HEK293T (cell line): ENCODE measurements around the gene SARM1.

Experiments used
- CTCF ChIA-PET: fragments of 350-600 bp; formaldehyde crosslinking; extraction: SDS; loops from one replicate; lab custom pipeline; 2021; ENCODE audit warnings: antibody characterized with exemption, inconsistent platforms; lab: Yijun Ruan, JAX
- POLR2A ChIA-PET: fragments of 350-600 bp; formaldehyde crosslinking; extraction: SDS; loops from one replicate; lab custom pipeline; 2020; ENCODE audit warnings: antibody characterized with exemption, inconsistent platforms; lab: Yijun Ruan, JAX
- DNase-seq: peaks from one replicate; pipeline ENCODE4 v3.0.0; 2012; ENCODE audit warnings: mixed read lengths; ENCODE audit errors: extremely low spot score
- ARNT ChIP-seq: fragments of 450-650 bp; IDR thresholded peaks from 2 replicates; pipeline ENCODE4 v1.6.1; 2017; ENCODE audit warnings: mild to moderate bottlenecking
- BHLHE40 ChIP-seq: fragments of 450-650 bp; IDR thresholded peaks from 2 replicates; pipeline ENCODE4 v1.6.1; 2016; ENCODE audit warnings: mild to moderate bottlenecking, moderate library complexity, borderline replicate concordance
- CTBP1 ChIP-seq: fragments of 450-650 bp; IDR thresholded peaks from 2 replicates; pipeline ENCODE4 v1.6.1; 2016; ENCODE audit warnings: borderline replicate concordance
- ELF4 ChIP-seq: fragments of 450-650 bp; IDR thresholded peaks from 2 replicates; pipeline ENCODE4 v1.6.1; 2017; ENCODE audit warnings: antibody characterized with exemption
- FOXA1 ChIP-seq: fragments of 450-650 bp; IDR thresholded peaks from 2 replicates; pipeline ENCODE4 v1.6.1; 2016; ENCODE audit warnings: mild to moderate bottlenecking
- FOXK2 ChIP-seq: fragments of 450-650 bp; IDR thresholded peaks from 2 replicates; pipeline ENCODE4 v1.6.1; 2016; ENCODE audit warnings: mild to moderate bottlenecking
- FOXM1 ChIP-seq: fragments of 450-650 bp; IDR thresholded peaks from 2 replicates; pipeline ENCODE4 v1.6.1; 2017; ENCODE audit warnings: mild to moderate bottlenecking, borderline replicate concordance
- HDGF ChIP-seq: fragments of 450-650 bp; IDR thresholded peaks from 2 replicates; pipeline ENCODE4 v1.6.1; 2017; ENCODE audit warnings: antibody characterized with exemption, borderline replicate concordance
- L3MBTL2 ChIP-seq: fragments of 450-650 bp; conservative IDR thresholded peaks from 2 replicates; pipeline ENCODE4 v1.6.1; 2016; ENCODE audit warnings: mild to moderate bottlenecking
- LEF1 ChIP-seq: fragments of 450-650 bp; IDR thresholded peaks from 2 replicates; pipeline ENCODE4 v1.6.1; 2017; ENCODE audit warnings: mild to moderate bottlenecking, borderline replicate concordance
- NFRKB ChIP-seq: fragments of 450-650 bp; IDR thresholded peaks from 2 replicates; pipeline ENCODE4 v1.6.1; 2016; ENCODE audit warnings: mild to moderate bottlenecking, moderate library complexity
- PKNOX1 ChIP-seq: fragments of 450-650 bp; IDR thresholded peaks from 2 replicates; pipeline ENCODE4 v1.6.1; 2016
- SP1 ChIP-seq: fragments of 450-650 bp; IDR thresholded peaks from 2 replicates; pipeline ENCODE4 v1.6.1; 2017
- SUZ12 ChIP-seq: fragments of 450-650 bp; IDR thresholded peaks from 2 replicates; pipeline ENCODE4 v1.6.1; 2016; ENCODE audit warnings: mild to moderate bottlenecking
- TARDBP ChIP-seq: fragments of 450-650 bp; IDR thresholded peaks from 2 replicates; pipeline ENCODE4 v1.6.1; 2016
- ZNF384 ChIP-seq: fragments of 450-650 bp; IDR thresholded peaks from 2 replicates; pipeline ENCODE4 v1.6.1; 2016

Gene SARM1

GRCh38 chr17:28392491-28392890, 21.0 kb downstream of the SARM1 start:
- ChIA-PET CTCF (no interaction called here), POLR2A (no interaction called here)
- no peak for DNase-seq
- TF ChIP-seq SP1 (no peak), L3MBTL2 (no peak), LEF1 (no peak), CTBP1 (no peak), FOXK2 (no peak), ELF4 (no peak), NFRKB (no peak), SUZ12 (no peak), BHLHE40 (no peak), PKNOX1 (no peak), FOXM1 (no peak)

- CTCF ChIA-PET: no interaction called here
- POLR2A ChIA-PET: interaction anchor here (1.2 to 3.9 kb wide), 3 partner anchors 11 to 77 kb away, joined by 3 to 22 read pairs (median 4); partner anchors contain the start of genes IFT20, SLC46A1 and TNFAIP1
- TF ChIP-seq BHLHE40: no peak
- no peak for TF ChIP-seq ZNF384
- DNase-seq: no peak
These were observed 23.0 kb downstream of the SARM1 start for GRCh38 chr17:28394337-28395116.

GRCh38 chr17:28395426-28395825, 23.9 kb downstream of the SARM1 start:
- no peak for DNase-seq
- POLR2A ChIA-PET: interaction anchor here (3.9 kb wide), 1 partner anchor 10 kb away, joined by 22 read pairs; the partner anchor contains the start of gene SLC46A1
- CTCF ChIA-PET: no interaction called here

GRCh38 chr17:28395968-28396367, 24.5 kb downstream of the SARM1 start:
- TF ChIP-seq ZNF384: no peak
- CTCF ChIA-PET: no interaction called here
- POLR2A ChIA-PET: interaction anchor here (0.7 to 3.9 kb wide), 3 partner anchors 10 to 61 kb away, joined by 3 to 22 read pairs (median 3); partner anchors contain the start of genes IFT20, SLC46A1 and TNFAIP1

More at GRCh38 chr17:28395426-28395825, 23.9 kb downstream of the SARM1 start:
- TF ChIP-seq HDGF (no peak), FOXK2 (no peak)

GRCh38 chr17:28396635-28397239, 25.2 kb downstream of the SARM1 start:
- TF ChIP-seq NFRKB (no peak), L3MBTL2 (no peak), CTBP1 (no peak)
- CTCF ChIA-PET: no interaction called here
- no peak for DNase-seq
- POLR2A ChIA-PET: interaction anchor here (1.1 to 3.9 kb wide), 4 partner anchors 9 to 62 kb away, joined by 3 to 22 read pairs (median 4); partner anchors contain the start of genes IFT20, SLC46A1 and TNFAIP1

More at GRCh38 chr17:28395968-28396367, 24.5 kb downstream of the SARM1 start:
- DNase-seq: no peak

- ChIA-PET CTCF (no interaction called here), POLR2A (interaction anchor here (1.1 to 3.9 kb wide), 4 partner anchors 8 to 62 kb away, joined by 3 to 22 read pairs (median 4); partner anchors contain the start of genes IFT20, SLC46A1 and TNFAIP1)
- no peak for DNase-seq
- TF ChIP-seq TARDBP (no peak), CTBP1 (no peak), FOXK2 (no peak), SUZ12 (no peak), SP1 (no peak), ELF4 (no peak), FOXA1 (no peak), LEF1 (no peak), NFRKB (no peak), ARNT (no peak), HDGF (no peak), PKNOX1 (no peak)
These were observed 25.8 kb downstream of the SARM1 start for GRCh38 chr17:28397275-28397674.

GRCh38 chr17:28397687-28398279, 26.3 kb downstream of the SARM1 start:
- no peak for DNase-seq
- ChIA-PET CTCF (interaction anchor here (1.1 kb wide), 2 partner anchors 10 to 19 kb away, joined by 3 to 5 read pairs; no protein-coding TSS in a partner anchor), POLR2A (interaction anchor here (0.6 to 3.9 kb wide), 5 partner anchors 8 to 103 kb away, joined by 3 to 22 read pairs (median 4); partner anchors contain the start of gene SLC46A1)
- TF ChIP-seq NFRKB: no peak
